Middle frontal gyrus (tissue), 1 donor: ENCODE results near the gene RET.
A peak's percentile ranks its signal among the peaks of the same experiment; 100 is the strongest.
"Not testable (repeated sequence)": the region's sequence is repeated elsewhere in the genome, so short reads cannot be mapped to it uniquely, and the experiment has no call there.

Experiments used
- DNase-seq: peaks from one replicate; pipeline ENCODE4 v3.0.0-alpha.2; 2015; ENCODE audit warnings: low spot score; ENCODE audit errors: extremely low spot score

The RET gene

DNA sequence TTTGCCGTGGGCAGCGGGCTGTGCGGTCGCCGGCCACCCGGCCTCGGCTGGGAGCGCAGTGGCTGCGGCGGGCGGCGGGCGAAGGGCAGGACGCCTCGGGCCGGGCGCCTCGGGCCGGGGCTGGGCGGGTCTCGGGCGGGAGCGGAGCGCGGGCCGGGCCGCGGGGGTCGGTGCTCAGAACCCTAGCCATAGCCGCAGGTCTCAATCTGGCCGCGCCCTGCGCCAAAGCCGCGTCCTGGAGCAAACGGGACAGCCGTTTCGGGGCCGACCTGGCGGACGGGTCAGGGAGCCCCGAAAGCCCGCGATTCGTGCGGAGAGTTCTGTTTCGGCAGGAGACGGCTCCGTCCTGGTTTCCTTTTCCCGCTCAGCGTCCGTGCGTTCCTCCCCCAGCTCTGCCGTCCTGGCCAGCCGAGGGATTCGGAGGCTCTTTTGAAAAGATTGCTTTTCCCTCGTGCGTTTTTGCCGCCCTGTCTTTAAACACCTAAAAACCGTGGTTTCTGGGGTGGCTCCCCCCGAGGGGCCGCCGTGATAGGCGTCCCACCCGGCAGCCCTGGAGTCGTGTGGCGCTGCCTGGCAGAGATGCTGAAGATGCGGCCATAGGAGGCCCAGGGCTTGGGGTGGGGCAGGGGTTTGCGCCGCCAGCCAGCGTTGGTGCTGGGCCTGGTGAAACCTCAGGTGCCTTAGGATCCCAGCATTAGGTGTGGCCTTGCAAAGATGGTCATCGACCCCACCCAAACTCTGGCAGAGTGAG is 727 bp downstream of the RET start:
- DNase-seq = no peak

DNA sequence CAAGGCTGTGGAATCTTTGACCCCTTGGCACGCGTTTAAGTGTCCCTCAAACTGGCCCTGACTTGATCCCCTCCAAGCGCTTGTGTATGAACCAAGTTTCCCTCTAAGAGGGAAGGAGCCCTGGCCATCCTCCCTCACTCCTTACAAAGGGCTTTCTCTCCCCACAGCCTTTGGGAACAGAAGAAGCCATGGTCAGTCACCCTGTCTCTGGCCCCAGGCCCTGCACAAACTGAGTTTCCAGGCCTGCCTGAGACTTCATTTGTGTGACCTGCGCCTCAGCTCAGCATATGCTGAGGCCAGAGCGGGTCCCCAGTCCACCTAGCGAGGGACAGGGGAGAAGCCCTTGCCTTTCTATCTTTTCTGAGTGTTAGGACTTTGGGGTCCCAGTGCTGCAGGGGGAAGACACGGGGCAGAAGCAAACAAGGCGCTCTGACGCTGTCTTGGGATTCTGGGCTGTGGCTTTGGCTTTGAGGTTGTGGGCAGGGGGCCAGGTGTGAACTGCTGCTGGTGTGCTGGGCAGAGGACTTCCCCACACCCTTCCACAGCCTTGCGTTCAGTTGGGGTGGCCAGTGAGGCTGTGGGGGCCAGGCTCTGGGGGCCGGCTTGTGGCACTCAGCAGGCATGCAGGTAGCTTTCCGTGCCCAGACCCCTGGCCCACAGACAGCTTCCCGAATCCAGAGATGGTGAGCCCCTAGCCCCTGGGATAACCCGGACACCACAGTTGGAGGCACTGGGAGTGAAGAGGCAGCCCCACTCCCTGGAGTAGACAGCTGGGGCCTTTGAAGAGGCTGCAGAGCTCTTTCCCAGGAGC is 1.5 kb downstream of the RET start:
- DNase-seq = no peak

GRCh38 chr10:43078986-43079273 is 2.1 kb downstream of the RET start:
- no peak for DNase-seq

- DNase-seq = no peak
These were observed 3.0 kb downstream of the RET start for GRCh38 chr10:43079856-43080255.

GRCh38 chr10:43082087-43082486 is 5.2 kb downstream of the RET start:
- no peak for DNase-seq

- DNase-seq = no peak
These were observed 5.9 kb downstream of the RET start for GRCh38 chr10:43082746-43083145.

DNA sequence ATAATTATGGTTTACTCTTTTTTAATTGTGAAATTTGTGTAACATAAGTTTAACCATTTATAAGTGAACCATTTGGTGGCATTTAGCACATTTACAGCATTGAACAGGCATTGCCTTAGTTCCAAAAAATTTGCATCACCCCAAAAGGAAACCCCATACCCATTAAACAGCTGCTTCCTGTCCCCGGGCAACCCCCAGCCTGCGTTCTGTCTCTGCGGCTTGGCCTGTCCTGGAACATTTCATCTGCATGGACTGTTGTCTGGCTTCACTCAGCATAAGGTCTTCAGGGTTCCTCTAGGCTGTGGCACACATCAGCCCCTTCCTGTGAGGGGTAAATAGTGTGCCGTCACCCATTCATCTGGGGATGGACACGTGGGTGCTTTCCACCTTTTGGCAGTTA is 6.9 kb downstream of the RET start:
- DNase-seq = no peak

DNA sequence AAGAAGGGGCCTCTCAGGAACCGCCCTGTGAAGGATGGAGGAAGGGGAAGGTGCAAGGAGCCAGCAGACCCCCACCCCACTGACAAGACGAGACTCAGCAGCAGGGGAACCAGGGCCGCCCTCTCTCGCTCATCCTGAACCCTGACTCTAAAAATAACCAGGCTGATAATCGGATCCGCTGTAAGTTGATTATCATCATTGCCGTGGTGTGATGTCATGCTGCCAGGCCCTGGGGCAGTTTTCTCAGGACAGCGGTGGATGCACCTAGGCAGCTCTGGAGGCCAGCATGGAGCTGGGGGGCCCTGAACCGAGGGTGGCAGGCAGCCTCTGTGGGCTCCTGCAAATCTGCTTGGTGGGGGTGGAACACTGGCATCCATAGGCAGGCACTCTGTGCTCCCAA is 7.9 kb downstream of the RET start:
- no peak for DNase-seq

DNA sequence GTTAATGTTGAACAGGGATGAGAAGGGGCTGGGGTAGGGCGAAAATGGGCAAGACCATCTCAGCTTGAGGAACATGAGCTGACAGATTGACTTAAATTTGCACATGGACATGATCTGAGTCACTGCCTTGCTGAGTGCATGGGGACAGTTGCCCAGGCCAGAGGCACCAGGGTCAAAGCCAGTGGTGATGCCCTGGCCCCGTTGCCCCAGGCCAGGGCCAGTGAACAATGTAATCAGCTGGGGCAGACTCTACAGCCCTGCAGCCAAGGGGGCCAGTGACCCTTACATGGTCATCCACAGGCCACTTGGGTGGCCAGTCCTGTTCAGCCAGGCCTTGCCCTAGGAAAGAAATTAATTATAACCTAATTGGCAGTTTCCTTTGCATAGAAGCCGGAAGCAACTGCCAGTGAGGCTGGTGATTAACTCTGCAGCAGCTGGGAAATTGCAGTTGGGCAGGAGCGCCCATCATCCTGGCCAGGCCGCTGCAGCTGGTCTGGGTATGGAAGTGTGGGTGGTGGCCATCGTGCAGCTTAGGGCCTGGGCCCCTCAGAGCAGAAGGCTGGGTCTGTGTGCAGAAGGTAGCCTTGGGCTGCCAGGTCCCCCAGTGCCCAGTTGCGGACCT is 9.6 kb downstream of the RET start:
- DNase-seq = no peak

- DNase-seq = no peak
These were observed 12.7 kb downstream of the RET start for GRCh38 chr10:43089519-43089918.

GRCh38 chr10:43090188-43090587 is 13.3 kb downstream of the RET start:
- DNase-seq = no peak

DNA sequence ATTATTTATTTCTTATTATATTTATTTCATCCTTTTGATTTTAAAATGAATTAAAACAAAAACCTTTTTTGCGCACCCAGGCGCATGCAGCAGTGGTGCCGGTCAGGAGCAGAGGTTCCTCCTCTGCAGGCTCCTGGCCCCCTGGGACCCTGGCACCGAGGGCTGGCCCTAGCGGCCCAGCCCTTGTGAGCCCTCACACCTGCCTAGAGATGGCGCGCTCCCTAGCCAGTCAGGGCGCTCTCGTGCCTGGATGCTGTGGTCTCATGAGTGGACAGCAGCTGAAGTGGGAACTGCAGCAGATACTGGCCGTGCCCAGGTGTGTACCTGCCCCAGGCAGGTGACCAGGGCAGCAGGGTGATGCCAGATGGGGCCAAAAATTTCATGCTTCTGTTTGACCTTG is 13.8 kb downstream of the RET start:
- DNase-seq = no peak

DNA sequence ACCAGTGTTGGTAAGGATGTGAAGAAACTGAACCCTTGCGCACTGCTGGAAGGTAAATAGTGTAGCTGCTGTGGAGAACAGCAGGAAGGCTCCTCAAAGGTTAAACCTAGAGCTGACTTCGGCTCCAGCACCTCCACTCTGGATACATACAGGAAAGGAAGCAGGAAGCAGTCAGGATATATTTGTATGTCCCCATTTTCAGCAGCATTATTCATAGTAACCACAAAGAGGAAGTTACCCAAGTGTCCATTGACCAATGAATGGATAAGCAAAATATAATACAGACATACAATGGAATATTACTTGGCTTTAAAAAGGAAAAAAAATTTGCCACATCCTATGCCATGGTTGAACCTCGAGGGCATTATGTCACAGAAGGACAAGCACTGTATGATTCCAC is 15.0 kb downstream of the RET start:
- DNase-seq = no peak

DNA sequence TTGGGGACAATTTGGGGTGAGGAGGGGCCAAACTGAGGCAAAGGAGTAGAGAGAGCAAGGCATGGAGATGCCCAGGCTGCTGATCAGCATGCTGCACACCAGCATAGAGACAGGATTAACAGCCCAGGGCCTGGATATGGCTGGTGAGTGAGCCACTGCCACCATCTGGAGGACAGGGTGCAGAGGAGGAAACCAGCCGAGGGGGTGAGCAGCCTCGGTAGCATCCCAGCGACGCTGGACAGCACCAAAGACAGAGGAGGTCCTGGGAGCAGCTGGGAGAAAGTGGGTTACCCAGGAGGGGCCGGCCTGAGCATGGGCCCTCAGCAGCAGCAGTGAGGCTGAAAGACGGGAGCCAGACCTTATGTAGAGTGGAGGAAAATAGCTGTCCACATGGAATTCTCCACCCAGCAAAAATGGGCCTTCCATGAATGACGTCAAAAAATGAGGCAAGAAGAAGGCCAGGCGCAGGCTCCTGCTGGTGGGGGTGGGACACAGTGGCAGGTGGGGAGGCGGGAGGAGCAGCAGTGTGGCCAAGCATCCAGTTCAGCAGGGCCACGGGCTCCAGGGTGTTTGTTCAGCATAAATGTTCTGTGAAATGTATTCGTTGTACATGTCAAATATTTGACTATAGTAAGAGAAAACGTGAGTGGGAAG is 16.7 kb downstream of the RET start:
- DNase-seq = no peak

GRCh38 chr10:43094085-43094484 is 17.2 kb downstream of the RET start:
- DNase-seq = no peak

GRCh38 chr10:43099339-43099738 is 22.5 kb downstream of the RET start:
- not testable (repeated sequence) for DNase-seq

- no peak for DNase-seq
These were observed 23.1 kb downstream of the RET start for GRCh38 chr10:43099928-43100327.

GRCh38 chr10:43100366-43100765 is 23.5 kb downstream of the RET start:
- DNase-seq = no peak

GRCh38 chr10:43102063-43102828 is 25.4 kb downstream of the RET start:
- DNase-seq = no peak

DNA sequence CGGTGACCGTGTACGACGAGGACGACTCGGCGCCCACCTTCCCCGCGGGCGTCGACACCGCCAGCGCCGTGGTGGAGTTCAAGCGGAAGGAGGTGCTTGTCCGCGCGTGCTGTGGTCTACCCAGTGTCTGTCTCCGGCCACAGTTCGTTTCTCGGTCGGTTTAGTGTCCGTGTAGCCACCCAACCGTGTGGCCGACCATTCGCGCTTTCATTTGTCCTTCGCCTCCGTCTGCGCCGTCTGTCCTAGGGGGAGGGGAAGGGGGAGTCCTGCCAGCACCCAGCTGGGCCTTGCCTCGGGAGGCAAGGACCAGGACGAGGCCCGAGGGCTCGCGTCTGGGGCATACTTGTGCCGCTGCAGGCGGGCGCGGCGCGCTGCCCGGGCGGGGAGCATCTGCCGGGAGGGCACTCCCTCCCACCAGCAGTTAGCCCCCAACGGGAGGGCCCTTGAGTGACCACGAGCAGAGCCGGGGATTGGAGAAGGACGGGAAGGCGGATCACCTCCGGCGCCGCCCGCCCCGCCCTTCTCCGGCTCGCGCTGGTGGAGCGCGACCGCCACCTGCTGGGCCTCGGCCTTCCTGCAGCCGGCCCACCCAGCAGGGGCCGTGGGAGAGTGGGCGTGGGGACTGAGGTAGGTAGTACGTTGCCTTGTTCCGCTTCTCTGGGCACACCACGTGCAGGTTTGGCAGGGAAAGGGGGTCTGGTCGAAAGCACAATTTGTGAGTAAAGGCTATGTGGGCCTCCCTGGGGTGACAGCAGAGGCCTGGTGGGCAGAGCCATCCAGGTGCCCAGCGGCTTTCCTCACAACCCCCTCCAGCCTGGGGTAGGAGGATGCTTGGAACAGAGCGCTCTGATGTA is 28.5 kb downstream of the RET start:
- DNase-seq = peak; percentile 33

DNA sequence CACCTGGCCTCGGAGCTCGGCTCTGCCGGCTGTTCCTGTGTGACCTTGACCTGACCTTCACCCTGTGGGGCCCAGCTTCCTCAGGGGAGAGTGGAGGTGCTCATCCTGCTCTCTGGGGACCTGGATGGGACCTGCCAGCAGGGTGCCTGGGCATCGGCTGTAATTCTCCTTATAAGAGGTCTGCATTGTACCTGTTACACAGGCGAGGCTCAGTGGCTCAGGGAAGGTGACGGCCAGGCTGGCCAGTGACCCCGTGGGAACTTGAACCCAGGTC is 29.0 kb downstream of the RET start:
- DNase-seq = no peak
